Activated CD4-positive, alpha-beta T cell treated with anti-CD3 and anti-CD28 coated beads, Interleukin-2, amount 10 ng/mL, durations not matched to agents 7 days and 5 days (primary cell): Measurements from ENCODE around the gene MEGF11. TPM values are rescaled to one million over a fixed set of nuclear protein-coding genes. Genes with fewer than 3 reads are reported as not detected.

Source experiments
- CTCF ChIA-PET: fragments of 350-600 bp; sonication (Branson Sonifier 250); formaldehyde crosslinking; loops from one replicate; lab custom pipeline; 2021; ENCODE audit warnings: antibody characterized with exemption; lab: Charles Lee
- POLR2A ChIA-PET: fragments of 350-600 bp; sonication (Branson Sonifier 250); formaldehyde crosslinking; loops from one replicate; lab custom pipeline; 2021; ENCODE audit warnings: antibody characterized with exemption; lab: Charles Lee
- DNase-seq: peaks from one replicate; pipeline ENCODE4 v3.0.0-alpha.2; 2020
- H3K27ac Mint-ChIP-seq: one replicate; pipeline ENCODE4 v1.8.0; 2021; ENCODE audit warnings: mild to moderate bottlenecking, moderate library complexity, mixed read lengths
- H3K27me3 Mint-ChIP-seq: one replicate; pipeline ENCODE4 v1.8.0; 2021; ENCODE audit warnings: mixed read lengths
- H3K36me3 Mint-ChIP-seq: one replicate; pipeline ENCODE4 v1.8.0; 2021; ENCODE audit warnings: low read depth, mixed read lengths
- H3K4me1 Mint-ChIP-seq: one replicate; pipeline ENCODE4 v1.8.0; 2021; ENCODE audit warnings: mixed read lengths
- H3K4me3 Mint-ChIP-seq: one replicate; pipeline ENCODE4 v1.8.0; 2021; ENCODE audit warnings: mild to moderate bottlenecking, moderate library complexity, mixed read lengths
- H3K9me3 Mint-ChIP-seq: one replicate; pipeline ENCODE4 v1.8.0; 2021; ENCODE audit warnings: mixed read lengths
- microRNA-seq: library from miRNA; unstranded; fragments of <30 nt; microRNA quantifications from one replicate; pipeline ENCODE4 v1.2.0, GENCODE V29; 2021; ENCODE audit warnings: borderline microRNAs expressed, borderline replicate concordance
- total RNA-seq, 2 experiments: library from RNA; stranded (reverse); gene quantifications; one replicate each; pipeline ENCODE4 v1.2.3, GENCODE V29; 2021

The MEGF11 gene
- total RNA-seq, 2 experiments from 2014 or later = not detected

DNA sequence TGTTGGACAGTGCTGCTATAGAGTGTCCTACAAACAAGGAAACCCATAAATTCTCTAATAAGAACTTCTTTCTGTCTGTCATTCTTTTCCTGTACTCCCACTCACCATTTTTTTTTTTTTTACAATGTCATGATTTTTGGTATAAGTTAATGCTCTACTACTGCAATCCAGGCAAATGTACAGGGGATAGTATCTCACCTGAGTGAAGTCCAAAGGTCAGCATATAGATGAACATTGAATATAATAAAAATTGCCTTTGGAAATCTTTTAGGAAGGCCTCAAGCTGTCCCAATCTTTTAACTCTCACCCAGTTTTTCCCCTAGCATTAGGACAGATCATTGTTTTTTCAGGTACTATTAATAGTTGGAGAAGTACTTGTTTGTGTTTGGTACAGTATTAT is 405.6 kb downstream of the MEGF11 start:
- Mint-ChIP-seq H3K27me3 (no peaks in the 10 kb centered on the region), H3K9me3 (no peaks in the 10 kb centered on the region), H3K4me1 (no peaks in the 10 kb centered on the region), H3K36me3 (no peaks in the 10 kb centered on the region), H3K27ac (no peak overlapping the region), H3K4me3 (no peak overlapping the region)
- no peak for DNase-seq
- ChIA-PET CTCF (interaction anchor here (0.7 to 1.3 kb wide), 2 partner anchors 9 kb away, joined by 4 to 7 read pairs; no protein-coding TSS in a partner anchor), POLR2A (no interaction called here)

DNA sequence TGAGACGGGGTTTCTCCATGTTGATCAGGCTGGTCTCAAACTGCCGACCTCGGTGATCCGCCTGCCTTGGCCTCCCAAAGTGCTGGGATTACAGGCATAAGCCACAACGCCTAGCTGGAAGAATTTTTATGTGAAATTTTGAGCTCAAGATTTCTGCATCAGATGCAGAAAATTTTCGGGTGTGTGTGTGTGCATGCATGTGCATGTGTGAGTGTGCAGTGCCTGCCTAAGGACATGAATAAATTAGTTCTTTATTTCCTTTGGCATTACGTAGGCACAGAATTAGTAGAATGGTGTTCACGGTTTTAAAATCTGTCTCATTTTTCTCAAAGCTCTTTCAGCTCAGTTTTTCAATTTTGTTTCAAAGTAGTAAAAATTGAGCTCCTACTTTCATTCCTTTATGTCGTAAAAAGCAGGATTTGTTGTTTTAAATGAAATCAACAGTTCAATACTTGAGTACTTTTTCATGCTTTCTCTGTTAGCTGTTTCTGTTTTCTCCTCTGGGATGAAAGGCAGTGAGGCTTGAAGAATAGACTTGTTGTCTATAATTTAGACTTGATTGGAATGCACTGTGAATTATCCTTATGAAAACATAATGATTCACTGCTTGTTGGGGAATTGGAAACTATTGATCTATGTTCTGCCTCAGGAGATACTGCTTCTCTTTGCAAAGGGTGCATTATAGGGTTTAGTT is 407.6 kb downstream of the MEGF11 start:
- ChIA-PET CTCF (interaction anchor here (0.8 to 1.3 kb wide), 3 partner anchors 10 to 272 kb away, joined by 3 to 4 read pairs (median 3); no protein-coding TSS in a partner anchor), POLR2A (no interaction called here)
- no peak for DNase-seq

More for the DNA sequence above, 407.6 kb downstream of the MEGF11 start:
- Mint-ChIP-seq H3K27ac (no peak overlapping the region), H3K4me1 (no peaks in the 10 kb centered on the region), H3K4me3 (no peak overlapping the region), H3K27me3 (no peaks in the 10 kb centered on the region), H3K36me3 (no peaks in the 10 kb centered on the region), H3K9me3 (no peaks in the 10 kb centered on the region)

Small RNA genes lying within 50 kb of the gene (microRNA-seq; reads per million reads assigned to microRNA genes)
- not detected for gene MIR4311

Other genes starting within 250 kb of the MEGF11 start
- gene DIS3L, start 39.8 kb upstream of the MEGF11 start, total RNA-seq = 10 to 100 TPM; 31.2 to 35.6 TPM
- 10 to 100 TPM; 25.0 to 28.0 TPM for gene TIPIN, start 102.9 kb upstream of the MEGF11 start, total RNA-seq
- gene MAP2K1, start 133.2 kb upstream of the MEGF11 start, total RNA-seq = 10 to 100 TPM; 72.1 to 83.0 TPM
- gene SNAPC5, start 244.0 kb upstream of the MEGF11 start, total RNA-seq = 10 to 100 TPM; 21.4 to 24.5 TPM